SK-N-SH treated with all-trans-retinoic acid at 6 μM for 48 hours (cell line): ENCODE results near the gene TEX28.
A peak's percentile ranks its signal among the peaks of the same experiment; 100 is the strongest.

Source experiments
- ATAC-seq: fragments of 200-7000 bp; cut with Tn5 transposase; 3 replicates; pipeline ENCODE4 v1.9.1; 2020; ENCODE audit warnings: mild to moderate bottlenecking, moderate library complexity
- ARNTL ChIP-seq: fragments of 450-650 bp; formaldehyde crosslinking; IDR thresholded peaks from 2 replicates; pipeline ENCODE4 v1.5.0; 2020; ENCODE audit warnings: low read depth, mild to moderate bottlenecking, moderate library complexity, borderline replicate concordance
- BACH2 ChIP-seq: fragments of 250-450 bp; sonication (Bioruptor Pico); IDR thresholded peaks from 2 replicates; pipeline ENCODE4 v1.9.0; 2021; ENCODE audit warnings: mild to moderate bottlenecking, borderline replicate concordance
- CSDC2 ChIP-seq: fragments of 250-450 bp; sonication (Bioruptor Pico); IDR thresholded peaks from 2 replicates; pipeline ENCODE4 v1.5.0; 2020; ENCODE audit warnings: mild to moderate bottlenecking, moderate library complexity
- ESRRG ChIP-seq: fragments of 250-450 bp; sonication (Bioruptor Pico); IDR thresholded peaks from 2 replicates; pipeline ENCODE4 v1.6.1; 2021; ENCODE audit warnings: mild to moderate bottlenecking
- ISL1 ChIP-seq: fragments of 250-450 bp; sonication (Bioruptor Pico); IDR thresholded peaks from 2 replicates; pipeline ENCODE4 v2.1.2; 2022; ENCODE audit warnings: mild to moderate bottlenecking, moderate library complexity
- OSR1 ChIP-seq: fragments of 250-450 bp; sonication (Bioruptor Pico); IDR thresholded peaks from 2 replicates; pipeline ENCODE4 v1.8.0; 2022; ENCODE audit warnings: moderate library complexity, mild to moderate bottlenecking, inconsistent platforms
- PPARA ChIP-seq: fragments of 250-450 bp; sonication (Bioruptor Pico); IDR thresholded peaks from 2 replicates; pipeline ENCODE4 v1.5.0; 2020; ENCODE audit warnings: mild to moderate bottlenecking, borderline replicate concordance
- RARB ChIP-seq: fragments of 250-450 bp; sonication (Bioruptor Pico); IDR thresholded peaks from 2 replicates; pipeline ENCODE4 v1.8.0; 2021; ENCODE audit warnings: mild to moderate bottlenecking, moderate library complexity
- SNAI2 ChIP-seq: fragments of 250-450 bp; sonication (Bioruptor Pico); IDR thresholded peaks from 2 replicates; pipeline ENCODE4 v1.5.0; 2020; ENCODE audit warnings: mild to moderate bottlenecking, moderate library complexity
- TCF4 ChIP-seq: fragments of 250-450 bp; sonication (Bioruptor Pico); IDR thresholded peaks from 2 replicates; pipeline ENCODE4 v1.8.0; 2021; ENCODE audit warnings: mild to moderate bottlenecking, moderate library complexity, borderline replicate concordance
- TOX ChIP-seq: fragments of 250-450 bp; sonication (Bioruptor Pico); IDR thresholded peaks from 2 replicates; pipeline ENCODE4 v1.8.0; 2021; ENCODE audit warnings: mild to moderate bottlenecking, moderate library complexity, borderline replicate concordance
- ZC3H10 ChIP-seq: fragments of 250-450 bp; sonication (Bioruptor Pico); IDR thresholded peaks from 2 replicates; pipeline ENCODE4 v1.5.1; 2021; ENCODE audit warnings: mild to moderate bottlenecking, moderate library complexity
- ZFP3 ChIP-seq: fragments of 250-450 bp; sonication (Bioruptor Pico); IDR thresholded peaks from 2 replicates; pipeline ENCODE4 v1.5.0; 2020; ENCODE audit warnings: mild to moderate bottlenecking, moderate library complexity
- ZFP30 ChIP-seq: fragments of 450-650 bp; formaldehyde crosslinking; IDR thresholded peaks from 2 replicates; pipeline ENCODE4 v1.5.0; 2022; ENCODE audit warnings: mild to moderate bottlenecking, moderate library complexity
- ZNF70 ChIP-seq: fragments of 450-650 bp; formaldehyde crosslinking; IDR thresholded peaks from 2 replicates; pipeline ENCODE4 v1.5.0; 2020; ENCODE audit warnings: mild to moderate bottlenecking, moderate library complexity
- ZNF8 ChIP-seq: fragments of 450-650 bp; formaldehyde crosslinking; IDR thresholded peaks from 2 replicates; pipeline ENCODE4 v1.5.0; 2020; ENCODE audit warnings: mild to moderate bottlenecking, moderate library complexity
- TF ChIP-seq, protein P1 (sequence below): fragments of 250-450 bp; sonication (Bioruptor Pico); IDR thresholded peaks from 2 replicates; pipeline ENCODE4 v1.5.0; 2020; ENCODE audit warnings: mild to moderate bottlenecking, moderate library complexity
- TF ChIP-seq, protein P2 (sequence below): fragments of 250-450 bp; sonication (Bioruptor Pico); IDR thresholded peaks from 2 replicates; pipeline ENCODE4 v1.5.1; 2020; ENCODE audit warnings: low read depth, mild to moderate bottlenecking, moderate library complexity
- TF ChIP-seq, protein P3 (sequence below): fragments of 250-450 bp; sonication (Bioruptor Pico); IDR thresholded peaks from 2 replicates; pipeline ENCODE4 v1.8.0; 2021; ENCODE audit warnings: low read depth, mild to moderate bottlenecking, moderate library complexity, borderline replicate concordance
- TF ChIP-seq, protein P4 (sequence below): fragments of 250-450 bp; sonication (Bioruptor Pico); IDR thresholded peaks from 2 replicates; pipeline ENCODE4 v1.8.0; 2020; ENCODE audit warnings: mild to moderate bottlenecking, moderate library complexity, borderline replicate concordance
- TF ChIP-seq, protein P5 (sequence below): fragments of 250-450 bp; sonication (Bioruptor Pico); IDR thresholded peaks from 2 replicates; pipeline ENCODE4 v1.5.1; 2021; ENCODE audit warnings: mild to moderate bottlenecking, moderate library complexity

Gene TEX28

DNA sequence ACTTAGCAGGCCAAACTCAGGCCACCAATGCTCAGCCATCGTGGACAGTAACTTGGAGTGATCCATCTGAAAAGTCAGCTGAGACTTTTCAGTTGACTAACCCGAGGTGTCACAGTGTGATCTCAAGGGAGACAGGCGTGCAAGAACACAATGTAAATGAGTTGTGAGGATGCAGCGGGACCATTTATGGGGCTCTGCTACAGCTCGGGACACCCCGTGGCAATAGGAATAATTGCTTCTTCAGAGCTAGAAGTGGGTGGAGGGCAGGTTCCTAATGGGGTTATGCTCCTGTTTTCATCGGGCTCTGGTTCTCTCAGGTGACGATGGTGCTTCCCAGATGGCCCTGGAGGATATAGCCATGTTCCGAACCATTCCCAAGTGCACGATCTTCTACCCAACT is 28.0 kb upstream of the TEX28 start (continued):
- TF ChIP-seq, protein P1, sequence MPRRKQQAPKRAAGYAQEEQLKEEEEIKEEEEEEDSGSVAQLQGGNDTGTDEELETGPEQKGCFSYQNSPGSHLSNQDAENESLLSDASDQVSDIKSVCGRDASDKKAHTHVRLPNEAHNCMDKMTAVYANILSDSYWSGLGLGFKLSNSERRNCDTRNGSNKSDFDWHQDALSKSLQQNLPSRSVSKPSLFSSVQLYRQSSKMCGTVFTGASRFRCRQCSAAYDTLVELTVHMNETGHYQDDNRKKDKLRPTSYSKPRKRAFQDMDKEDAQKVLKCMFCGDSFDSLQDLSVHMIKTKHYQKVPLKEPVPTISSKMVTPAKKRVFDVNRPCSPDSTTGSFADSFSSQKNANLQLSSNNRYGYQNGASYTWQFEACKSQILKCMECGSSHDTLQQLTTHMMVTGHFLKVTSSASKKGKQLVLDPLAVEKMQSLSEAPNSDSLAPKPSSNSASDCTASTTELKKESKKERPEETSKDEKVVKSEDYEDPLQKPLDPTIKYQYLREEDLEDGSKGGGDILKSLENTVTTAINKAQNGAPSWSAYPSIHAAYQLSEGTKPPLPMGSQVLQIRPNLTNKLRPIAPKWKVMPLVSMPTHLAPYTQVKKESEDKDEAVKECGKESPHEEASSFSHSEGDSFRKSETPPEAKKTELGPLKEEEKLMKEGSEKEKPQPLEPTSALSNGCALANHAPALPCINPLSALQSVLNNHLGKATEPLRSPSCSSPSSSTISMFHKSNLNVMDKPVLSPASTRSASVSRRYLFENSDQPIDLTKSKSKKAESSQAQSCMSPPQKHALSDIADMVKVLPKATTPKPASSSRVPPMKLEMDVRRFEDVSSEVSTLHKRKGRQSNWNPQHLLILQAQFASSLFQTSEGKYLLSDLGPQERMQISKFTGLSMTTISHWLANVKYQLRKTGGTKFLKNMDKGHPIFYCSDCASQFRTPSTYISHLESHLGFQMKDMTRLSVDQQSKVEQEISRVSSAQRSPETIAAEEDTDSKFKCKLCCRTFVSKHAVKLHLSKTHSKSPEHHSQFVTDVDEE (CRISPR knock-in tag) = no peak
- TF ChIP-seq RARB (CRISPR knock-in tag) (no peak), SNAI2 (CRISPR knock-in tag) (no peak), ESRRG (CRISPR knock-in tag) (no peak)

DNA sequence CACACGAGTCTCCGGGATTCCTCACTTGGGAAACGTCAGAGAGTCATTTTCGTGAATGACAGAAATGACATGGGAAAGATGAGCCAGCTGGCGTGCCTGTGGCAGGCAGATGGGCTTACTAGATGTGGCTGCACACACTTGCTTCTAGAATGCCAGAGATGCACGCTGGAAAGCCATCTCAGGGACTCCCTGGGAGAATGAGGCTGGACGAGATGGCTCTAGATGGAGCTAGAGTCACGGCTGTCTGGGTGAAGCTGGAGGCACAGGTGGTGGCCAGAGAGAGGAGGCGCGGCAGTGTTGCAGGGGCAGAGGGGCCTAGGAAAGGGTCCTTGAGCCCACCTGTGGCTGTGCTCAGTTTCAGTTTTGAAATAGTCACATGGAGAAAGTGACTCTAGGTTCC is 26.7 kb upstream of the TEX28 start:
- ATAC-seq = peak; percentile 50; the same call in 2 of the 3 replicates
- TF ChIP-seq BACH2 (CRISPR knock-in tag) (no peak), OSR1 (CRISPR knock-in tag) (no peak), ISL1 (no peak), PPARA (CRISPR knock-in tag) (no peak), TCF4 (CRISPR knock-in tag) (no peak), SNAI2 (CRISPR knock-in tag) (no peak), TOX (CRISPR knock-in tag) (no peak), ZFP3 (CRISPR knock-in tag) (no peak), ZNF70 (CRISPR knock-in tag) (no peak), ZFP30 (no peak), ZC3H10 (no peak), RARB (CRISPR knock-in tag) (no peak)
- TF ChIP-seq, protein P2, sequence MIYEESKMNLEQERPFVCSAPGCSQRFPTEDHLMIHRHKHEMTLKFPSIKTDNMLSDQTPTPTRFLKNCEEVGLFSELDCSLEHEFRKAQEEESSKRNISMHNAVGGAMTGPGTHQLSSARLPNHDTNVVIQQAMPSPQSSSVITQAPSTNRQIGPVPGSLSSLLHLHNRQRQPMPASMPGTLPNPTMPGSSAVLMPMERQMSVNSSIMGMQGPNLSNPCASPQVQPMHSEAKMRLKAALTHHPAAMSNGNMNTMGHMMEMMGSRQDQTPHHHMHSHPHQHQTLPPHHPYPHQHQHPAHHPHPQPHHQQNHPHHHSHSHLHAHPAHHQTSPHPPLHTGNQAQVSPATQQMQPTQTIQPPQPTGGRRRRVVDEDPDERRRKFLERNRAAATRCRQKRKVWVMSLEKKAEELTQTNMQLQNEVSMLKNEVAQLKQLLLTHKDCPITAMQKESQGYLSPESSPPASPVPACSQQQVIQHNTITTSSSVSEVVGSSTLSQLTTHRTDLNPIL = no peak
- TF ChIP-seq, protein P3, sequence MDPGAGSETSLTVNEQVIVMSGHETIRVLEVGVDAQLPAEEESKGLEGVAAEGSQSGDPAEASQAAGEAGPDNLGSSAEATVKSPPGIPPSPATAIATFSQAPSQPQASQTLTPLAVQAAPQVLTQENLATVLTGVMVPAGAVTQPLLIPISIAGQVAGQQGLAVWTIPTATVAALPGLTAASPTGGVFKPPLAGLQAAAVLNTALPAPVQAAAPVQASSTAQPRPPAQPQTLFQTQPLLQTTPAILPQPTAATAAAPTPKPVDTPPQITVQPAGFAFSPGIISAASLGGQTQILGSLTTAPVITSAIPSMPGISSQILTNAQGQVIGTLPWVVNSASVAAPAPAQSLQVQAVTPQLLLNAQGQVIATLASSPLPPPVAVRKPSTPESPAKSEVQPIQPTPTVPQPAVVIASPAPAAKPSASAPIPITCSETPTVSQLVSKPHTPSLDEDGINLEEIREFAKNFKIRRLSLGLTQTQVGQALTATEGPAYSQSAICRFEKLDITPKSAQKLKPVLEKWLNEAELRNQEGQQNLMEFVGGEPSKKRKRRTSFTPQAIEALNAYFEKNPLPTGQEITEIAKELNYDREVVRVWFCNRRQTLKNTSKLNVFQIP (CRISPR knock-in tag) = no peak
- TF ChIP-seq, protein P4, sequence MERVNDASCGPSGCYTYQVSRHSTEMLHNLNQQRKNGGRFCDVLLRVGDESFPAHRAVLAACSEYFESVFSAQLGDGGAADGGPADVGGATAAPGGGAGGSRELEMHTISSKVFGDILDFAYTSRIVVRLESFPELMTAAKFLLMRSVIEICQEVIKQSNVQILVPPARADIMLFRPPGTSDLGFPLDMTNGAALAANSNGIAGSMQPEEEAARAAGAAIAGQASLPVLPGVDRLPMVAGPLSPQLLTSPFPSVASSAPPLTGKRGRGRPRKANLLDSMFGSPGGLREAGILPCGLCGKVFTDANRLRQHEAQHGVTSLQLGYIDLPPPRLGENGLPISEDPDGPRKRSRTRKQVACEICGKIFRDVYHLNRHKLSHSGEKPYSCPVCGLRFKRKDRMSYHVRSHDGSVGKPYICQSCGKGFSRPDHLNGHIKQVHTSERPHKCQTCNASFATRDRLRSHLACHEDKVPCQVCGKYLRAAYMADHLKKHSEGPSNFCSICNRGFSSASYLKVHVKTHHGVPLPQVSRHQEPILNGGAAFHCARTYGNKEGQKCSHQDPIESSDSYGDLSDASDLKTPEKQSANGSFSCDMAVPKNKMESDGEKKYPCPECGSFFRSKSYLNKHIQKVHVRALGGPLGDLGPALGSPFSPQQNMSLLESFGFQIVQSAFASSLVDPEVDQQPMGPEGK (CRISPR knock-in tag) = no peak
- TF ChIP-seq, protein P5, sequence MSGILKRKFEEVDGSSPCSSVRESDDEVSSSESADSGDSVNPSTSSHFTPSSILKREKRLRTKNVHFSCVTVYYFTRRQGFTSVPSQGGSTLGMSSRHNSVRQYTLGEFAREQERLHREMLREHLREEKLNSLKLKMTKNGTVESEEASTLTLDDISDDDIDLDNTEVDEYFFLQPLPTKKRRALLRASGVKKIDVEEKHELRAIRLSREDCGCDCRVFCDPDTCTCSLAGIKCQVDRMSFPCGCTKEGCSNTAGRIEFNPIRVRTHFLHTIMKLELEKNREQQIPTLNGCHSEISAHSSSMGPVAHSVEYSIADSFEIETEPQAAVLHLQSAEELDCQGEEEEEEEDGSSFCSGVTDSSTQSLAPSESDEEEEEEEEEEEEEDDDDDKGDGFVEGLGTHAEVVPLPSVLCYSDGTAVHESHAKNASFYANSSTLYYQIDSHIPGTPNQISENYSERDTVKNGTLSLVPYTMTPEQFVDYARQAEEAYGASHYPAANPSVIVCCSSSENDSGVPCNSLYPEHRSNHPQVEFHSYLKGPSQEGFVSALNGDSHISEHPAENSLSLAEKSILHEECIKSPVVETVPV (CRISPR knock-in tag) = no peak

DNA sequence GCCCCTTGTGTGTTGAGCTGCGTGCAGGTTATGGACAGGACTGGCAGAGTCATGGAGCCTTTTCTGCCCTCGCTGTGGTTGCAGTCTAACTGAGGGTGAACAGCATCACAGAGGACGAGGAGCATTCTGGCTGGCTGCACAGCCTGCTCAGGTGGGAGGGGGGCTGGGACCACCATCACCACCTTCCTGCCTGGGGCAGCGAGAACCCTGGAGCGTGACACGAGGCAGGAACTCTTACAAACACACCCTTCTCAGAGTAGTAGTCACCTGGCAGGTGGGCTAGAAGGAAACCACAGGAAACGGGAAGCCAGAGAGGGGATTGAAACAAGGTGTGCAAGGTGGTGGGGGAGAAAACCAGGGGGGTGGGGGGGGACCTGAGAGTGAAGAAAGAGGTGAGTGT is 26.2 kb upstream of the TEX28 start:
- ATAC-seq = no peak
- TF ChIP-seq, protein P1 (CRISPR knock-in tag) = no peak
- no peak for TF ChIP-seq ZNF8 (CRISPR knock-in tag)
- TF ChIP-seq ISL1 = no peak
- TF ChIP-seq ZC3H10 = no peak
- no peak for TF ChIP-seq RARB (CRISPR knock-in tag)
- TF ChIP-seq ESRRG (CRISPR knock-in tag) = no peak
- no peak for TF ChIP-seq BACH2 (CRISPR knock-in tag)
- TF ChIP-seq, protein P5 (CRISPR knock-in tag) = no peak
- TF ChIP-seq ZFP30 = no peak
- no peak for TF ChIP-seq ARNTL (CRISPR knock-in tag)
- TF ChIP-seq TOX (CRISPR knock-in tag) = no peak
- TF ChIP-seq, protein P2 = no peak
- no peak for TF ChIP-seq TCF4 (CRISPR knock-in tag)
- TF ChIP-seq CSDC2 (CRISPR knock-in tag) = no peak
